ENCODE results near the gene YTHDF1.

- TF ChIP-seq, protein P1, sequence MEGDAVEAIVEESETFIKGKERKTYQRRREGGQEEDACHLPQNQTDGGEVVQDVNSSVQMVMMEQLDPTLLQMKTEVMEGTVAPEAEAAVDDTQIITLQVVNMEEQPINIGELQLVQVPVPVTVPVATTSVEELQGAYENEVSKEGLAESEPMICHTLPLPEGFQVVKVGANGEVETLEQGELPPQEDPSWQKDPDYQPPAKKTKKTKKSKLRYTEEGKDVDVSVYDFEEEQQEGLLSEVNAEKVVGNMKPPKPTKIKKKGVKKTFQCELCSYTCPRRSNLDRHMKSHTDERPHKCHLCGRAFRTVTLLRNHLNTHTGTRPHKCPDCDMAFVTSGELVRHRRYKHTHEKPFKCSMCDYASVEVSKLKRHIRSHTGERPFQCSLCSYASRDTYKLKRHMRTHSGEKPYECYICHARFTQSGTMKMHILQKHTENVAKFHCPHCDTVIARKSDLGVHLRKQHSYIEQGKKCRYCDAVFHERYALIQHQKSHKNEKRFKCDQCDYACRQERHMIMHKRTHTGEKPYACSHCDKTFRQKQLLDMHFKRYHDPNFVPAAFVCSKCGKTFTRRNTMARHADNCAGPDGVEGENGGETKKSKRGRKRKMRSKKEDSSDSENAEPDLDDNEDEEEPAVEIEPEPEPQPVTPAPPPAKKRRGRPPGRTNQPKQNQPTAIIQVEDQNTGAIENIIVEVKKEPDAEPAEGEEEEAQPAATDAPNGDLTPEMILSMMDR (IDR thresholded peaks at IDR 0.05; ENCODE audit: low read length), result no peak
- no peak for TF ChIP-seq EZH2 (IDR thresholded peaks at IDR 0.05; ENCODE audit: borderline replicate concordance, low read length)
These were observed 68.4 kb downstream of the YTHDF1 start for GRCh38 chr20:63147532-63147931.
